CD14-positive monocyte (primary cell): ENCODE data around the gene SLC4A7. TPM values are rescaled to one million over a fixed set of nuclear protein-coding genes. Genes with fewer than 3 reads are reported as not detected.
"Not testable (repeated sequence)": the region's sequence is repeated elsewhere in the genome, so short reads cannot be mapped to it uniquely, and the experiment has no call there.

ENCODE experiments used
- DNase-seq, 3 donors: peaks; one replicate each; pipeline ENCODE4 v3.0.0-alpha.2; 2011 to 2022
- H2AFZ ChIP-seq: 2 replicates; pipeline ENCODE4 v1.6.0; 2012; ENCODE audit warnings: mild to moderate bottlenecking, low read depth, low read length, inconsistent platforms; ENCODE audit not compliant: insufficient read depth, poor library complexity, severe bottlenecking
- H3K27ac ChIP-seq, 2 donors: 1 replicate in 1 of 2; 2 replicates in 1 of 2; pipeline ENCODE4 v1.5.1; 2012 to 2013; ENCODE audit warnings: low read length in 2 of 2, control low read depth in 1 of 2, inconsistent platforms in 1 of 2, low read depth in 1 of 2, mild to moderate bottlenecking in 1 of 2
- H3K27me3 ChIP-seq, 2 donors: one replicate each; pipeline versions ENCODE4 v1.6.0 to v1.6.1; 2011 to 2013; ENCODE audit warnings: low read length in 2 of 2; ENCODE audit not compliant: control insufficient read depth in 2 of 2, insufficient read depth in 2 of 2
- H3K36me3 ChIP-seq, 2 donors: replicated peaks in 1 of 2; 1 replicate in 1 of 2; 2 replicates in 1 of 2; pipeline versions ENCODE4 v1.5.1 to v1.6.1; 2012 to 2013; ENCODE audit warnings: low read length in 2 of 2, control low read depth in 1 of 2, inconsistent platforms in 1 of 2, mild to moderate bottlenecking in 1 of 2; ENCODE audit not compliant: insufficient read depth in 2 of 2, control insufficient read depth in 1 of 2
- H3K4me1 ChIP-seq, 2 donors: 1 replicate in 1 of 2; 2 replicates in 1 of 2; pipeline versions ENCODE4 v1.5.1 to v1.6.1; 2012 to 2013; ENCODE audit warnings: low read length in 2 of 2, control low read depth in 1 of 2, inconsistent platforms in 1 of 2, mild to moderate bottlenecking in 1 of 2, moderate library complexity in 1 of 2; ENCODE audit not compliant: insufficient read depth in 2 of 2, control insufficient read depth in 1 of 2
- H3K4me2 ChIP-seq: replicated peaks from 2 replicates; pipeline ENCODE3; 2012; ENCODE audit warnings: low read length, moderate library complexity, mild to moderate bottlenecking; ENCODE audit not compliant: poor library complexity, severe bottlenecking; ENCODE audit errors: extremely low read depth
- H3K4me3 ChIP-seq, 3 experiments: fragments of 200-600 bp in 1 of 3; sonication (generic) in 1 of 3; replicated peaks in 1 of 3; 1 replicate in 2 of 3; 2 replicates in 1 of 3; pipeline ENCODE4 v1.5.1; 2011 to 2013; ENCODE audit warnings: low read length in 3 of 3, mild to moderate bottlenecking in 3 of 3, control low read depth in 2 of 3, low read depth in 2 of 3, inconsistent platforms in 1 of 3, moderate library complexity in 1 of 3
- H3K79me2 ChIP-seq: 2 replicates; pipeline ENCODE4 v1.6.0; 2012; ENCODE audit warnings: mild to moderate bottlenecking, control low read depth, inconsistent platforms, low read length, moderate library complexity; ENCODE audit not compliant: insufficient read depth
- H3K9ac ChIP-seq: 2 replicates; pipeline ENCODE4 v1.6.0; 2017; ENCODE audit warnings: low read length, mild to moderate bottlenecking; ENCODE audit not compliant: insufficient read depth, poor library complexity, severe bottlenecking
- H3K9me3 ChIP-seq, 2 donors: replicated peaks in 1 of 2; 1 replicate in 1 of 2; 2 replicates in 1 of 2; pipeline versions ENCODE4 v1.5.1 to v1.6.1; 2012 to 2013; ENCODE audit warnings: low read length in 2 of 2, control low read depth in 1 of 2; ENCODE audit not compliant: control insufficient read depth in 1 of 2, insufficient read depth in 1 of 2
- H4K20me1 ChIP-seq: 2 replicates; pipeline ENCODE4 v1.6.0; 2012; ENCODE audit warnings: mild to moderate bottlenecking, low read length, control low read depth, moderate library complexity; ENCODE audit not compliant: insufficient read depth
- H3K27ac Mint-ChIP-seq, 7 donors: one replicate each; pipeline ENCODE4 v1.8.0; 2020; ENCODE audit warnings: mild to moderate bottlenecking in 7 of 7, mixed read lengths in 7 of 7, moderate library complexity in 6 of 7, inconsistent platforms in 2 of 7
- H3K27me3 Mint-ChIP-seq, 3 donors: one replicate each; pipeline ENCODE4 v1.8.0; 2021 to 2022; ENCODE audit warnings: low read depth in 3 of 3, mild to moderate bottlenecking in 3 of 3, mixed read lengths in 3 of 3, moderate library complexity in 3 of 3, inconsistent platforms in 1 of 3
- H3K36me3 Mint-ChIP-seq, 2 donors: one replicate each; pipeline ENCODE4 v1.8.0; 2020; ENCODE audit warnings: mixed read lengths in 2 of 2, inconsistent platforms in 1 of 2, mild to moderate bottlenecking in 1 of 2
- H3K4me1 Mint-ChIP-seq: one replicate; pipeline ENCODE4 v1.8.0; 2020; ENCODE audit warnings: mild to moderate bottlenecking, mixed read lengths
- H3K4me3 Mint-ChIP-seq, 2 donors: one replicate each; pipeline ENCODE4 v1.8.0; 2020; ENCODE audit warnings: mild to moderate bottlenecking in 2 of 2, mixed read lengths in 2 of 2, moderate library complexity in 1 of 2
- H3K9me3 Mint-ChIP-seq, 7 donors: one replicate each; pipeline ENCODE4 v1.8.0; 2020 to 2022; ENCODE audit warnings: mixed read lengths in 7 of 7, mild to moderate bottlenecking in 6 of 7, moderate library complexity in 6 of 7, inconsistent platforms in 2 of 7
- CTCF ChIP-seq: fragments of 200-600 bp; IDR thresholded peaks from one replicate; pipeline ENCODE4 v1.8.0; 2022; ENCODE audit warnings: antibody characterized with exemption, mild to moderate bottlenecking
- WGBS: methylation state at CpG from one replicate; pipeline ENCODE4 v1.1.5; 2013; ENCODE audit warnings: missing lambda C conversion rate; ENCODE audit not compliant: insufficient coverage; 5-methylcytosine and 5-hydroxymethylcytosine counted together
- intact Hi-C, 2 donors: fragments of 100-400 bp; cut with micrococcal nuclease; formaldehyde crosslinking; loops; one replicate each; pipeline versions ENCODE4 v1.15.0 to v1.15.1; 2023
- polyA plus RNA-seq, 3 donors: library from polyadenylated mRNA; depleted of rRNA in 1 of 3; unstranded in 2 of 3; stranded (reverse) in 1 of 3; fragments of 300-500 nt in 2 of 3; fragments of >200 nt in 1 of 3; fragmentation: Illumina TruSeq in 2 of 3; gene quantifications; 1 replicate in 2 of 3; 2 replicates in 1 of 3; pipeline ENCODE4 v1.2.3, GENCODE V29; 2012 to 2021

The SLC4A7 gene
- polyA plus RNA-seq, 3 donors, result 5.4 to 7.6 (median 5.5) TPM

- Histone ChIP-seq H3K36me3 (peaks cover 29 to 57% of the 10 kb centered on the region in 2 donors), H4K20me1 (no peaks in the 10 kb centered on the region), H3K27me3 (no peaks in the 10 kb centered on the region), H3K4me3 (no peak overlapping the region), H3K27ac (no peak overlapping the region), H3K9ac (no peak overlapping the region), H3K4me2 (no peak overlapping the region), H3K4me1 (no peaks in the 10 kb centered on the region), H3K9me3 (no peaks in the 10 kb centered on the region), H3K79me2 (no peaks in the 10 kb centered on the region), H2AFZ (no peak overlapping the region)
- peak overlapping the region in 2 of 7 donors; percentile 16 to 25 for H3K27ac Mint-ChIP-seq
- intact Hi-C loops, result no loop called here
- H3K36me3 Mint-ChIP-seq, result peaks cover 48% of the 10 kb centered on the region in 2 donors
- WGBS, result 92% methylated on average over 1 of the region's 1 CpG
- no peaks in the 10 kb centered on the region for H3K9me3 Mint-ChIP-seq
- no peak for TF ChIP-seq CTCF
- DNase-seq, result no peak
- no peak overlapping the region for H3K4me3 Mint-ChIP-seq
- no peaks in the 10 kb centered on the region for H3K27me3 Mint-ChIP-seq
- peaks cover 4% of the 10 kb centered on the region for H3K4me1 Mint-ChIP-seq
These were observed 69.0 kb downstream of the SLC4A7 start for GRCh38 chr3:27415202-27415601.

- H3K9me3 Mint-ChIP-seq, result no peaks in the 10 kb centered on the region
- H3K27me3 Mint-ChIP-seq, result no peaks in the 10 kb centered on the region
- no peak overlapping the region for H3K4me3 Mint-ChIP-seq
- WGBS, result no CpG with 5 or more reads among the region's 3 CpGs
- Histone ChIP-seq H3K27me3 (no peaks in the 10 kb centered on the region), H3K27ac (no peak overlapping the region), H3K4me3 (no peak overlapping the region), H3K4me2 (no peak overlapping the region), H4K20me1 (no peaks in the 10 kb centered on the region), H3K36me3 (peaks cover 39 to 69% of the 10 kb centered on the region in 2 donors), H3K4me1 (no peaks in the 10 kb centered on the region), H3K9me3 (no peaks in the 10 kb centered on the region), H3K9ac (no peak overlapping the region), H3K79me2 (no peaks in the 10 kb centered on the region), H2AFZ (no peak overlapping the region)
- no peak for DNase-seq
- peak overlapping the region in 2 of 7 donors; percentile 30 to 46 for H3K27ac Mint-ChIP-seq
- intact Hi-C loops, result no loop called here
- H3K36me3 Mint-ChIP-seq, result peaks cover 38 to 53% of the 10 kb centered on the region in 2 donors
- no peak for TF ChIP-seq CTCF
- peaks cover 3% of the 10 kb centered on the region for H3K4me1 Mint-ChIP-seq
These were observed 91.1 kb downstream of the SLC4A7 start for GRCh38 chr3:27392950-27393679.

GRCh38 chr3:27392414-27392813, 91.8 kb downstream of the SLC4A7 start:
- DNase-seq, H3K27me3 ChIP-seq, H3K4me3 ChIP-seq, H3K4me1 ChIP-seq, H4K20me1 ChIP-seq, H3K4me1 Mint-ChIP-seq, H3K4me3 Mint-ChIP-seq, H3K4me2 ChIP-seq, H3K9me3 ChIP-seq, H3K27me3 Mint-ChIP-seq, H3K9ac ChIP-seq, H2AFZ ChIP-seq, H3K9me3 Mint-ChIP-seq, H3K79me2 ChIP-seq, intact Hi-C loops: not testable (repeated sequence)
- Mint-ChIP-seq H3K27ac (peak overlapping the region in 1 of 7 donors; percentile 0), H3K36me3 (peaks cover 37 to 51% of the 10 kb centered on the region in 2 donors)
- peaks cover 37 to 68% of the 10 kb centered on the region in 2 donors for H3K36me3 ChIP-seq
- WGBS, result 90% methylated on average over 9 of the region's 10 CpGs
- peak overlapping the region in 1 of 2 donors; percentile 1 for H3K27ac ChIP-seq
